NCI-H2081 treated with DMSO at 0.1 percent for 48 hours (cell line): Measurements from ENCODE around the gene OR2M4.
"Not testable (repeated sequence)": the region's sequence is repeated elsewhere in the genome, so short reads cannot be mapped to it uniquely, and the experiment has no call there.

Experiments
- DNase-seq: peaks from one replicate; lab custom pipeline; 2025; lab: John Stamatoyannopoulos, UW

Gene OR2M4, protein sequence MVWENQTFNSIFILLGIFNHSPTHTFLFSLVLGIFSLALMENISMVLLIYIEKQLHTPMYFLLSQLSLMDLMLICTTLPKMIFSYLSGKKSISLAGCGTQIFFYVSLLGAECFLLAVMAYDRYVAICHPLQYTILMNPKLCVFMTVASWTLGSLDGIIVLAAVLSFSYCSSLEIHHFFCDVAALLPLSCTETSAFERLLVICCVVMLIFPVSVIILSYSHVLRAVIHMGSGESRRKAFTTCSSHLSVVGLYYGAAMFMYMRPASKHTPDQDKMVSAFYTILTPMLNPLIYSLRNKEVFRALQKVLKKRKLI

DNA sequence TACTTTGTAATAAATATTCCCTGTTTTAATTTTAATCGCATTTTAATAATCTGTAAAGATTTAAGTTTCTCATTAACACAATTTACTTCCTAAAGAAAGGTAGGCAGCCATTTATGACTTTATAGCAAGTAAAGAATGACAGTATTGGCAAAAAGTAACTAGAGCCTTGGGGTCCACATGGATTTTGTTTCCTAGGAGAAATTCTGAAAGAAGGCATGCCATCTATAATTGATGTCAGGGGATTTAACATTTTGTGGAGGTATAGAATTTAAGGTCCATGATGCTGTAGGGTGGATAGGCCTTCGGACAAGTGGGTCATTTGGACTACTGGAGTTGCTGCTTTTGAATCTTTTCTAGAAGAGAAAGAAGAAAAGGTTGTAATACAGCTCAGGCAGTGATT is at the start of gene OR2M4:
OR2M4 (plus strand) TSS at position 301 of the 400 bp plus-strand sequence. CDS start 7,512 bp downstream, outside the sequence.
- no peak for DNase-seq

DNA sequence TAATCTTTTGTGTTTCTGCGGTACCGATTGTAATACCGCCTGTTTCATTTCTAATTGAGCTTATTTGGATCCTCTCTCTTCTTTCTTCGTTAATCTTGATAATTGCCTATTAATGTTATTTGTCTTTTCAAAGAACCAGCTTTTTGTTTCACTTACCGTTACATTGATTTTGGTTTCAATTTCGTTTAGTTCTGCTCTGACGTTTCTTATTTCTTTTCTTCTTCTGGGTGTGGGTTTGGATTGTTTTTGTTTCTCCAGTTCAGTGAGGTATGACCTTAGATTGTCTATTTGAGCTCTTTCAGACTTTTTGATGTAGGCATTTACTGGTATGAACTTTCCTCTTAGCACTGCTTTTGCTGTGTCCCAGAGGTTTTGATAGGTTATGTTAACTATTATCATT is 47.2 kb upstream of the OR2M4 start:
- no peak for DNase-seq

DNA sequence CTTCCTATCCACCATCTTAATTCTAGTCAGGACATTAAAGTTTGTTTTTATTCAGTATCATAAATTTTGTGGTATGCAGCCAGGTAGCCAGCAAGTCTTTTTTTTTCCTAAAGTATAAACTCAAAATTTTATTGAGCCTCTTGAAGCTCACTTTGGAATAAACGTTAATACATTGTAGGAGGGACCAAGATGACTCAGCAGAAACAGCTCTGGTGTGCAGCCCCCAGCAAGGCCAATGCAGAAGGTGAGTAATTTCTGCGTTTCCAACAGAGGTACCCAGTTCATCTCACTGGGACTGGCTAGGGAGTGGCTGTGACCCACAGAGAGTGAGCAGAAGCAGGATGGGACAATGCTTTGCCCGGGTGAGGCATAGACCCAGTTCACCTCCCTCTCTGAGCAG is 43.9 kb upstream of the OR2M4 start:
- no peak for DNase-seq

DNA sequence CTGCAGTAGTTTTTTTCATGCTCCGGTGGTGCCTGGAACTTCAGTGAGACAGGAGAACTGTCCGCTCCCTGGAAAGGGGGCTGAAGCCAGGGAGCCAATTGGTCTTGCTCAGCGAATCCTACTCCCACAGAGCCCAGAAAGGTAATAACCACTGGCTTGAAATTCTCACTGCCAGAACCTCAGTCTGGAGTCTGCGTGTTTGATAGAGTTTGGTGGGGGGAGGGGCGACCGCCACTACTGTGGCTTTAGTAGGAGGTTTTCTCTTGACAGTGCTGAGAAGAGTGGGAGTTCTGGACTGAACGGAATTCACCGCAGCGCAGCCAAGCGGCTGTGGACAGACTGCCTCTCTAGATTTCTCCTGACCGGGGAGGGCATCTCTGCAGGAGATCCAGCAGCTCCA is 42.2 kb upstream of the OR2M4 start:
- no peak for DNase-seq

DNA sequence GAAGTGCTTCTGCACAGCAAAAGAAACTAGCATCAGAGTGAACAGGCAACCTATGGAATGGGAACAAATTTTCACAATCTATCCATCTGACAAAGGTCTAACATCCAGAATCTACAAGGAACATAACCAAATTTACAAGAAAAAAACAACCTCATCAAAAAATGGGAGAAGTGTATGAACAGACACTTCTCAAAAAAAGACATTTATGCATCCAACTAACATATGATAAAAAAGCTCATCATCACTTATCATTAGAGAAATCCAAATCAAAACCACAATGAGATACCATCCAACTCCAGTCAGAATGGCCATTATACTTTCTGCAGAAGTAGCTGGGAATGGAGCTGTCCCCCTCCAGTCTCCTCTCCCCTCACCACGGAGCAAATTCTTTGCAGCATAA is 37.1 kb upstream of the OR2M4 start:
- DNase-seq, result no peak

GRCh38 chr1:248196965-248197364 is 34.3 kb upstream of the OR2M4 start, which contains the start of gene OR2M3:
OR2M3 (plus strand) TSS chr1:248197265; CDS start chr1:248203068, 5,803 bp downstream.
- no peak for DNase-seq

DNA sequence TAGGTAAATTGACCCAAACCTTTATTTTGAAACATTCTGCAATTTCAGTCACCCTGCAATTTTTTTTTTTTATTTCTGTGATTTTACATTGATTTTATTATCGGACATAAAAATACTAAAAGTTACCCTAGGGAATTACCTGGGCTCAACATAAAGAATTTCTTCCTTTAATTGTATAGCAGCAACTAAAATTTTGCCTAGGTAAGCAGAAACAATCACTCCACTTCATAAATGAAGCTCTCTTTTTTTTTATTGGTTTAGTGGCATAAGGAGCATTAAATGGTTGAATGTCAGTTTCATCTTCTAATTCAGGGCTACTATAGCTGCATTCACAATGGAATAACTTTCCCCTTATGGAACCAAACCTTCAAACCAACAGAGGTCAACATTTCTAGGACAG is 15.3 kb upstream of the OR2M4 start:
- no peak for DNase-seq

DNA sequence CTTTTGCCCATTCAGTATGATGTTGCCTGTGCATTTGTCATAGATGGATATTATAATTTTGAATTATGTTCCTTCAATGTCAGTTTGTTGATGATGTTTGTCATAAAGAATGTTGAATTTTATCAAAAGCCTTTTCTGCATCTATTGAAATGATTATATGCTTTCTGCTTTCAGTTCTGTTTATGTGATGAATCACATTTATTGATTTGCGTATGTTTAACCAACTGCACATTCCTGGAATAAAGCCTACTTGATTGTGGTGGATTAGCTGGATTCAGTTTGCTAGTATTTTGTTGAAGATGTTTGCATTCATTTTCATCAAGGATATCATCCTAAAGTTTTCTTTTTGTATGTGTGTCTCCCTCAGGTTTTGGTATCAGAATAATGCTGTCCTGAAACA is 5.7 kb upstream of the OR2M4 start:
- no peak for DNase-seq

GRCh38 chr1:248229360-248229908 is 1.8 kb upstream of the OR2M4 start:
- DNase-seq, result no peak

- DNase-seq, result no peak
Observed at GRCh38 chr1:248239478-248239877, 8.3 kb downstream of the OR2M4 start.

- DNase-seq, result peak; percentile 11
Observed at GRCh38 chr1:248243204-248243603, 12.0 kb downstream of the OR2M4 start.

DNA sequence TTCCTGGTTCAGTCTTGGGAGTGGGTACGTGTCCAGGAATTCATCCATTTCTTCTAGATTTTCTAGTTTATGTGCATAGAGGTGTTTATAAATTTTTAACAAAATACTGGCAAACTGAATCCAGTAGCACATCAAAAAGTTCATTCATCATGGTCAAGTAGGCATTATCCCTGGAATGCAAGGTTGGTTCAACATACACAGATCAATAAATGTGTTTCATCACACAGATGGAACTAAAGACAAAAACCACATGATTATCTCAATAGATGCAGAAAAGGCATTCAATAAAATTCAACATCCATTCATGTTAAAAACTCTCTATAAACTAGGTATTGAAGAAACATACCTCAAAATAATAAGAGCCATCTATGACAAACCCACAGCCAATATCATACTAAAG is 28.1 kb downstream of the OR2M4 start:
- not testable (repeated sequence) for DNase-seq

DNA sequence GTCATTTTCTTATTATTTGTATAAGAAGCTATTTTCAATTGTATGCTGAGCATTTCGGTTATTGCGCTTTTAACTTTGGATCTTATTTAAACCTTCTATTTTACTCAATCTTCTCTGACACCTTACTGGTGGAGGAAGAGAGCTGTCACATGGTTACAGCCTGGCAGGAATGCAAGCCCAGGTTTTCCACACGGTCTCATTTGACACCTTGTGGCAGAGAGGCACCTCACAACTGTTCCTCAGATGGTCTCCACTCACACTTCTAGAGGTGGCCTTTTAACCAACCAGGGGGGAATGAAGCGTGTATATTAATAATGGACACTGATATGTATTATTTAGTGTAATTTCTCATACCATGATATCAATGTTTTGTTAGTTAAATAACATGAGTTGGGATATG is 37.0 kb downstream of the OR2M4 start:
- DNase-seq, result no peak

DNA sequence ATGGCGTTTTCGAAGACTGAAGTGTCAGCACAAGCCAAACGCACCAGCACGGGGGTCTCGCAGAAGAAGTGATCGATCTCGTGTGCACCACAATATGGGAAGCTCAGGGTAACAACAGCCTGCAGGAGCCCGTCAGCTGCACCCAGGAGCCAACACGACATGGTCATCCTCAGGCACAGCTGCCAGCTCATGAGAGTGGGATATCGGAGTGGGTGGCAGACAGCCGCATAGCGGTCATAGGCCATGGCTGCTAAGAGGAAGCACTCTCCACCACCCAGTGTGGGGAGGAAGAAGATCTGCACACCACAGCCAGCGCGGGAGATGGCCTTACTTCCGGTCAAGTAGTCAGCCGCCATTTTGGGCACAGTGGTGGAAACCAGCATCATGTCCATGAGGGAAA is 42.0 kb downstream of the OR2M4 start:
- not testable (repeated sequence) for DNase-seq

DNA sequence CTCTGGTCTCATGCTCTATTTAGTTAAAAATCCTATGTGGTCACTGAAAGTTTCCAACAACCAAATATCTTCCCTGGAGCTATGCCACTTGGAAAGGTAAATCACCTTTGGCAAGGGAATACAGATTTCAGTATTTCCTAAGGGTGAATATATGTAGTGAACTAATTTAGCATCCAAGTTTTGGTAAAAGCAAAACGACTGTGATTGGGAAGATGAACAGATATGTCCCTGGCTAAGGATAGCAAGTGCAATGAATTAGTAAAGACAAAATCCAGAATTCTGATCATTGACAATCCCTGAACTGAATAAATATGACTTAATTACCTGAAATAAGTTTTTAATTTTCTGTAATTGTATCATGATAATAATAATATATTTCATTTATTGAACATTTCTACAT is 46.7 kb downstream of the OR2M4 start, which contains the start of gene OR2T33:
OR2T33 (minus strand) TSS at position 101 of the 400 bp plus-strand sequence. CDS start 4,162 bp downstream, outside the sequence.
- no peak for DNase-seq

- no peak for DNase-seq
Observed at GRCh38 chr1:248288391-248288790, 57.2 kb downstream of the OR2M4 start.
